ENCODE data around the gene POU2F2. TPM values are rescaled to one million over a fixed set of nuclear protein-coding genes. Genes with fewer than 3 reads are reported as not detected.

The POU2F2 gene
- total RNA-seq, 4 donors from 2014 or later: 0.67 to 3.8 (median 1.0) TPM

DNA sequence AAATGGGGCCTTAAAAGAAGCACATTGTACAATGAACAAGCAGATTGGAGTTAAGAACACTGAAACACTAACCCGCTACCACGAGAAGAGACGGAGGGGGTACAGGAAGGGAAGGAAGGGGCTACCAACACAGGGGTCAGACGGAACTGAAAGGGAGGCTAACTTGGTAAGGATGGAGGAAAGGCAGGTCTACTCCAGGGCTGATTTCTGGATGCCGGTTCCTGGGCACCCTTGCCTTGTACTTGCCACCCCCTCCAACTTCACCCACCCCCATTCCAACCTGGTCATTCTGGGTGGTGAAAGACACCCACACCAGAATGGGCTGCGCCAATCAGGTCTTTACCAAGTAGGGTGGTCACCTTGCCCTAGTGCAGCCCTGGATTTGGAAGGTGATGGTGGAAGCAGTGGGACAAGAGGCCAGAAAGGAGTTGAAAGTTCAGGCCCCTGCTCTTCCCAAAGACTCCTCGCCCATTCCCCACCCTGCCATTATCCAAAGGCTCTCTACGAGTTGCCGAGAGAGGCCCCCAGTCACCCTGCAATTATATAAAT, 46.0 kb downstream of the POU2F2 start:
- no peak overlapping the region for H3K4me3 ChIP-seq (ENCODE audit: low read depth, poor library complexity, severe bottlenecking)
- no peak for TF ChIP-seq POLR2A (IDR thresholded peaks at IDR 0.05)
- TF ChIP-seq, protein P1, sequence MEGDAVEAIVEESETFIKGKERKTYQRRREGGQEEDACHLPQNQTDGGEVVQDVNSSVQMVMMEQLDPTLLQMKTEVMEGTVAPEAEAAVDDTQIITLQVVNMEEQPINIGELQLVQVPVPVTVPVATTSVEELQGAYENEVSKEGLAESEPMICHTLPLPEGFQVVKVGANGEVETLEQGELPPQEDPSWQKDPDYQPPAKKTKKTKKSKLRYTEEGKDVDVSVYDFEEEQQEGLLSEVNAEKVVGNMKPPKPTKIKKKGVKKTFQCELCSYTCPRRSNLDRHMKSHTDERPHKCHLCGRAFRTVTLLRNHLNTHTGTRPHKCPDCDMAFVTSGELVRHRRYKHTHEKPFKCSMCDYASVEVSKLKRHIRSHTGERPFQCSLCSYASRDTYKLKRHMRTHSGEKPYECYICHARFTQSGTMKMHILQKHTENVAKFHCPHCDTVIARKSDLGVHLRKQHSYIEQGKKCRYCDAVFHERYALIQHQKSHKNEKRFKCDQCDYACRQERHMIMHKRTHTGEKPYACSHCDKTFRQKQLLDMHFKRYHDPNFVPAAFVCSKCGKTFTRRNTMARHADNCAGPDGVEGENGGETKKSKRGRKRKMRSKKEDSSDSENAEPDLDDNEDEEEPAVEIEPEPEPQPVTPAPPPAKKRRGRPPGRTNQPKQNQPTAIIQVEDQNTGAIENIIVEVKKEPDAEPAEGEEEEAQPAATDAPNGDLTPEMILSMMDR (IDR thresholded peaks at IDR 0.05): no peak
- 86 to 89% methylated on average over 9 of the region's 9 CpGs for WGBS, 2 donors
- no peak for DNase-seq (ENCODE audit: low spot score in 2 of 2)
- intact Hi-C loops (cut with DNase I; ENCODE audit: low total_unique reads): no loop called here

DNA sequence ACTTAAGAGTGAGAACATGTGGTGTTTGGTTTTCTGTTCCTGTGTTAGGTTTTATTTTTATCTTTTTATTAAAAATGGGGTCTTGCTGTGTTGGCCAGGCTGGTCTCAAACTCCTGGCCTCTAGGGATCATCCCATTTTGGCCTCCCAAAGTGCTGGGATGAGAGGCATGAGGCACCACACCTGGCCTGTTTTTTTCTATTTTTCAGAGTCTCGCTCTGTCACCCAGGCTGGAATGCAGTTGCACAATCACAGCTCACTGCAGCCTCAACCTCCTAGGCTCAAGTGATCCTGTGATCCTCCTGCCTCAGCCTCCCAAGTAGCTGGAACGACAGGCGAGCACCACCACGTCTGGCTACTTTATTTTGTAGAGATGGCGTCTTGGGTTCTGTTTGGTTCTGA, 48.7 kb downstream of the POU2F2 start:
- no peak for DNase-seq (ENCODE audit: low spot score in 2 of 2)
- no peak overlapping the region for H3K4me3 ChIP-seq (ENCODE audit: low read depth, poor library complexity, severe bottlenecking)
- TF ChIP-seq POLR2A (IDR thresholded peaks at IDR 0.05): no peak
- TF ChIP-seq, protein P1 (IDR thresholded peaks at IDR 0.05): no peak
- 93 to 94% methylated on average over 5 of the region's 5 CpGs for WGBS, 2 donors
- intact Hi-C loops (cut with DNase I; ENCODE audit: low total_unique reads): no loop called here

DNA sequence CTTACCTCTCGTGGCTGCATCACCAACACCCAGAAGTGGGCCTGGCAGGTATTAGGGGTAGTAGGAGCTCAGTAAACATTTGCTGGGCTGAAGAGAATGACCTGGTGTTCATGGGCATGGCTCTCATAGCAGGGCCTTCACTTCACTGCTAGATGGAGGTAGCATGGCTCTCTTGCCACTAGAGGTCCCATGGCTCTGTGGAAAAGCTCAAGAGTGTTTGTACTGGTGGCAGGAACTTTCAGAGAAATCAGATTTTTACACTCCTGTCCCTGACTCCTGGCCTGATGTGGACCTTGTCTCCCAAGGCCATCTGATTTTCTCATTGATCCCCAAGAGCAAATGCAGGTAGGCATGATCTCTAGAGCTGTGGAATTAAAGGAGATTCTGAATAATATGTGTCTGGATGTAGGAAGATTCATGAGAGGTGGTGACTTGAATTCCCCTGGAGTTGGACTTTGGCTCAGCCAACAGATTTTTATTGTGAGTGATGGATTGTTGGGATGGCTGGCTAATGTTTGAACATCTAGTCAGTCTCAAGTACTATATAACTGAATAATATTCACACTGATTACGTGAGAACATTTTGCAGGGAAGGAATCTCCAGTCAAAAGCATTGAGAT, 50.6 kb downstream of the POU2F2 start:
- WGBS, 2 donors: 66 to 85% methylated on average over 2 of the region's 2 CpGs
- no peak for DNase-seq (ENCODE audit: low spot score in 2 of 2)

DNA sequence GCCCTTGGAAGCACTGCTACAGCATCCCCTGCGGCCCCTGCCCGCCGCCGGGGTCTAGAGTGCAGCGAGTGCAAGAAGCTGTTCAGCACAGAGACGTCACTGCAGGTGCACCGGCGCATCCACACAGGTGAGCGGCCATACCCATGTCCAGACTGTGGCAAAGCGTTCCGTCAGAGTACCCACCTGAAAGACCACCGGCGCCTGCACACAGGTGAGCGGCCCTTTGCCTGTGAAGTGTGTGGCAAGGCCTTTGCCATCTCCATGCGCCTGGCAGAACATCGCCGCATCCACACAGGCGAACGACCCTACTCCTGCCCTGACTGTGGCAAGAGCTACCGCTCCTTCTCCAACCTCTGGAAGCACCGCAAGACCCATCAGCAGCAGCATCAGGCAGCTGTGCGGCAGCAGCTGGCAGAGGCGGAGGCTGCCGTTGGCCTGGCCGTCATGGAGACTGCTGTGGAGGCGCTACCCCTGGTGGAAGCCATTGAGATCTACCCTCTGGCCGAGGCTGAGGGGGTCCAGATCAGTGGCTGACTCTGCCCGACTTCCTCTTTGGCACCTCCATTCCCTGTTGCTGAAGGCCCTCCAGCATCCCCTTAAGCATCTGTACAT, 51.4 kb downstream of the POU2F2 start:
- TF ChIP-seq, protein P1 (IDR thresholded peaks at IDR 0.05): no peak
- no peak for TF ChIP-seq POLR2A (IDR thresholded peaks at IDR 0.05)

More for the DNA sequence above, 50.6 kb downstream of the POU2F2 start:
- H3K4me3 ChIP-seq (ENCODE audit: low read depth, poor library complexity, severe bottlenecking): no peak overlapping the region
- intact Hi-C loops (cut with DNase I; ENCODE audit: low total_unique reads): no loop called here
- no peak for TF ChIP-seq POLR2A (IDR thresholded peaks at IDR 0.05)
- TF ChIP-seq, protein P1 (IDR thresholded peaks at IDR 0.05): no peak

DNA sequence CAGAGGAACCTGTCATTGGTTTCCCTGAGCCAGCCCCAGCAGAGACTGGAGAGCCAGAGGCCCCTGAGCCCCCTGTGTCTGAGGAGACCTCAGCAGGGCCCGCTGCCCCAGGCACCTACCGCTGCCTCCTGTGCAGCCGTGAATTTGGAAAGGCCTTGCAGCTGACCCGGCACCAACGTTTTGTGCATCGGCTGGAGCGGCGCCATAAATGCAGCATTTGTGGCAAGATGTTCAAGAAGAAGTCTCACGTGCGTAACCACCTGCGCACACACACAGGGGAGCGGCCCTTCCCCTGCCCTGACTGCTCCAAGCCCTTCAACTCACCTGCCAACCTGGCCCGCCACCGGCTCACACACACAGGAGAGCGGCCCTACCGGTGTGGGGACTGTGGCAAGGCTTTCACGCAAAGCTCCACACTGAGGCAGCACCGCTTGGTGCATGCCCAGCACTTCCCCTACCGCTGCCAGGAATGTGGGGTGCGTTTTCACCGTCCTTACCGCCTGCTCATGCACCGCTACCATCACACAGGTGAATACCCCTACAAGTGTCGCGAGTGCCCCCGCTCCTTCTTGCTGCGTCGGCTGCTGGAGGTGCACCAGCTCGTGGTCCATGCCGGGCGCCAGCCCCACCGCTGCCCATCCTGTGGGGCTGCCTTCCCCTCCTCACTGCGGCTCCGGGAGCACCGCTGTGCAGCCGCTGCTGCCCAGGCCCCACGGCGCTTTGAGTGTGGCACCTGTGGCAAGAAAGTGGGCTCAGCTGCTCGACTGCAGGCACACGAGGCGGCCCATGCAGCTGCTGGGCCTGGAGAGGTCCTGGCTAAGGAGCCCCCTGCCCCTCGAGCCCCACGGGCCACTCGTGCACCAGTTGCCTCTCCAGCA, 52.1 kb downstream of the POU2F2 start:
- intact Hi-C loops (cut with DNase I; ENCODE audit: low total_unique reads): no loop called here
- TF ChIP-seq, protein P1 (IDR thresholded peaks at IDR 0.05): no peak
- TF ChIP-seq POLR2A (IDR thresholded peaks at IDR 0.05): no peak
- no peak for DNase-seq (ENCODE audit: low spot score in 2 of 2)
- WGBS, 2 donors: 91 to 92% methylated on average over 39 to 44 of the region's 44 CpGs
- no peak overlapping the region for H3K4me3 ChIP-seq (ENCODE audit: low read depth, poor library complexity, severe bottlenecking)

More for the DNA sequence above, 51.4 kb downstream of the POU2F2 start:
- H3K4me3 ChIP-seq (ENCODE audit: low read depth, poor library complexity, severe bottlenecking): no peak overlapping the region
- intact Hi-C loops (cut with DNase I; ENCODE audit: low total_unique reads): no loop called here
- 88 to 91% methylated on average over 22 to 28 of the region's 28 CpGs for WGBS, 2 donors
- no peak for DNase-seq (ENCODE audit: low spot score in 2 of 2)

Data from lower leg skin (tissue), 4 donors.